GM21619 (cell line): ENCODE data around the gene NYAP2.
A peak's percentile ranks its signal among the peaks of the same experiment; 100 is the strongest.

Experiments used
- ATAC-seq: cut with Tn5 transposase; IDR thresholded peaks from one replicate; pipeline ENCODE4 v1.9.1; 2021; ENCODE audit not compliant: unreplicated experiment

The NYAP2 gene

DNA sequence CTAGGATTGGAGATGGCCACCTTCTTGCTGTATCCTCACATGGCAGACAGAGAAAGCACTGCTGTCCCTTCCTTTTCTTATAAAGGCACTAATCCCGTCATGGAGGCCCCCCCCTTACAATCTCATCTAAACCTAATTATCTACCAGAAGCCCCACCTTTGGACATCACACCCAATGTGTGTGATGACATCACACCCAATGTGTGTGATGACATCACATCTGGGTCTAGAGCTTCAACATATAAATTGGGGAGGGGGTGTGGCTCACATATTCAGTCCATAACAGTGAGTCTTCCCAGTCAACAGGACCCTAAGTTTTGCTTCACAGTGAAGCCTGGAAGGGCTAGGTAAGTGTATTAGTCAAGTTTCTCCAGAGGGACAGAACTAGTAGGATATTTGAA lies 213.1 kb downstream of the NYAP2 start:
- no peak for ATAC-seq

DNA sequence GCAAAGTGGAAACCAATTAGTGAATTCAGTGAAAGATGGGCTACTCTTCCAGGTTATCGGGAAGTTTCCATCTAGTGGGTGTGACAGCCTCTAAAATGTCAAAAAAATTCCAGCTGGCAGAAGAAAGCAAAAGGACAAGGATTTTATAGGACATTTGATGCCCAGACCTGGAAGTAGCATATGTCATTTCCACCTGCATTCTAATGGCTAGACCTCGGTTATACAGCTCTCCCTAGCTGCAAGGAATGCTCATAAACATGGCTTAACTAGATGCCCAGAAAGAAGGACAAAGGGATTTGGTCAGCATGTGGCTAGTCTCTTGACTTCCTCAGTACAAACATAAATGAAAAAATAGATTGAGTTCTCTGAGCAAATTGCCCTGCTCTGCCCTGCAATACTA lies 215.4 kb downstream of the NYAP2 start:
- no peak for ATAC-seq

DNA sequence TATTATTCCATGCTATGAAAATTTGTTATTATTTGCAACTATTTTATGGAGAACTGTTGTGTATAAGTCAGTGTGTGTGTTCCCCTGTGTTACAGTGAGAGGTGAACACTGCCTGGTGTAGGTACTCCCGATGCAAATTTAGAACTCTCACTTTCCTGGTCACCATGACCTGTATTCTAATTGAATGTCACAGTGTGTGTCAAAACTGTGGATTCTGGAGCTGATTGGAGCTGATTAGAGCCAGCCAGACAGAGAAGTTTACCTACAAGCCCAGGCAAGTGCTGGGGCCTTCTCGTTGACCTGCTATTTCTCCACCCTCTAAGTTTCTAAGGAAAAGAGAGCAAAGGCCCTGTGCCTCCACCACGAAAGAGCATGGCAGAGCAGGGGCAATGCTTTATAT lies 216.0 kb downstream of the NYAP2 start:
- no peak for ATAC-seq

- ATAC-seq, result no peak
Observed at GRCh38 chr2:225616372-225616771, 216.9 kb downstream of the NYAP2 start.

DNA sequence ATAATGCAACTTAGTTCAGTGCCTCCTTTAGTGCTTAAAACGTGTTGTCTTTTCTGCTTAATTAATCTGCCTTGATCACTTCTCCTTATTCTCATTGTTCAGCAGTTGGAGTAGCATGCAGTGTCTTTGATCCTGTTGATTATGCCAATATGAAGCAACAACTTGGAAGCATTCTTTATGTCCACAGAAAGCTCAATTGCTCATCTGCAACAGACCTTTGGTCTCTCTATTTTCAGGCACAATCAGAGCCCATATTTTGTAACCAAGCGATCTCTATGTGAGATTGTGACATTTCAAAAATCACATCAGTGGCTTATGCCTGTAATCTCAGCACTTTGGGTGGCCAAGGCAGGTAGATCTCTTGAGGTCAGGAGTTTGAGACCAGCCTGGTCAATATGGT lies 217.3 kb downstream of the NYAP2 start:
- no peak for ATAC-seq

- ATAC-seq, result no peak
Observed at GRCh38 chr2:225620227-225620626, 220.7 kb downstream of the NYAP2 start.

- ATAC-seq, result no peak
Observed at GRCh38 chr2:225630824-225631533, 231.5 kb downstream of the NYAP2 start.

DNA sequence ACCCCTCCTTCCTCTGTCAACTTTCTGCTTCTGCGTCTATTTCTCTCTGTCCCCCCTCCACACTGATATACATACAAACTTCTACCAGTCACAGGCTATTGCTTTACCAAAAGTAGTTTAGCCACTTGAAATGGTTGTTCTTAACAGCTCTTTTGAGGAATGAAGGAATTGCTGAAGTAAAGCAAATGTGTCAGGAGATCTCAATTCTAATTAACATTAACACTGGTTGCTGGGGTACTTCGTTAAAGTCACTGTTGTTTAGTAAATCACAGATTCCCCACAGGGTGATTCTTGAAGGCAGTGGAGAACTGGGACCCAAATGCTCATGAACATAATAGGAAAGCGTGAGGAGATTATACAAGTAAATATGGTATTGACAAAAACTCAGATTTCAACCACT lies 232.8 kb downstream of the NYAP2 start:
- no peak for ATAC-seq

GRCh38 chr2:225636558-225636957 lies 237.0 kb downstream of the NYAP2 start:
- no peak for ATAC-seq

DNA sequence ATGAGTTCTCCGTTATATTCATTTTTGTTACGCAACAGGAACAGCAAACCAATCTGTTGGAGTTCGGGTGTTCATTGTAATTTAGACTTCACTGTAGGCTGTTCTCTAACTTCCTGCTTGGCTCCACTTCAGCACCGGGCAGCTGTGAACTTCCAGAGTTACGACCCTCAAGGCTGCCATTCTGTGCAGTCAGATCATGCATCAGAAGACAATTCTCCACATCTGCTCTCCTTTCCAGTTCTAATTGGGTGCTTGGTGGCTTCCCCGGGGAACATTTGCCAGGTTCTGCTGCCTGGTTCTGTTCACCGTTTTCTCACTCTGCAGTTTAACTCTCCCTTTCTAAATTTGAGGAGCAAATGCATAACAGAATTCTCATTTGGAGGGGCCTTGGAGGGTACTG lies 237.7 kb downstream of the NYAP2 start:
- ATAC-seq, result no peak

DNA sequence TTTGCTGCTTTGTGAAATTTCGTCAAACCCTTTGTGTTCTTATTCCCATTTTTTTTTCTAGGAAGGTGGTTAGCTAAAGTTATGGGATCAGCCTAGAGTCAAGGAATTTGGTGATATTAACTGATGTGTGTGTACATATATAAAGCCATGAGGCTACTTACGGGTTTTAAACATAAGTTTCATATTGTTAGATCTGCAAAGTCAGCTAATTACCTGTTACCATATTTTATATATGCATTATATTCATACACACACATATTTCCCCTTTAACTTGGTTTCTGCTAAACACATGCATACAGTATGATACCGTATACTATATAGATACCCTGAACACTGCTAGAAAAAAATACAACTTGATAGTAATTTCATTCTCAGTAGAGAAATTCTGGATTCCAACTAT lies 241.0 kb downstream of the NYAP2 start:
- ATAC-seq, result no peak

- no peak for ATAC-seq
Observed at GRCh38 chr2:225649274-225649673, 249.8 kb downstream of the NYAP2 start.

- ATAC-seq, result no peak
Observed at GRCh38 chr2:225650041-225650440, 250.5 kb downstream of the NYAP2 start.

DNA sequence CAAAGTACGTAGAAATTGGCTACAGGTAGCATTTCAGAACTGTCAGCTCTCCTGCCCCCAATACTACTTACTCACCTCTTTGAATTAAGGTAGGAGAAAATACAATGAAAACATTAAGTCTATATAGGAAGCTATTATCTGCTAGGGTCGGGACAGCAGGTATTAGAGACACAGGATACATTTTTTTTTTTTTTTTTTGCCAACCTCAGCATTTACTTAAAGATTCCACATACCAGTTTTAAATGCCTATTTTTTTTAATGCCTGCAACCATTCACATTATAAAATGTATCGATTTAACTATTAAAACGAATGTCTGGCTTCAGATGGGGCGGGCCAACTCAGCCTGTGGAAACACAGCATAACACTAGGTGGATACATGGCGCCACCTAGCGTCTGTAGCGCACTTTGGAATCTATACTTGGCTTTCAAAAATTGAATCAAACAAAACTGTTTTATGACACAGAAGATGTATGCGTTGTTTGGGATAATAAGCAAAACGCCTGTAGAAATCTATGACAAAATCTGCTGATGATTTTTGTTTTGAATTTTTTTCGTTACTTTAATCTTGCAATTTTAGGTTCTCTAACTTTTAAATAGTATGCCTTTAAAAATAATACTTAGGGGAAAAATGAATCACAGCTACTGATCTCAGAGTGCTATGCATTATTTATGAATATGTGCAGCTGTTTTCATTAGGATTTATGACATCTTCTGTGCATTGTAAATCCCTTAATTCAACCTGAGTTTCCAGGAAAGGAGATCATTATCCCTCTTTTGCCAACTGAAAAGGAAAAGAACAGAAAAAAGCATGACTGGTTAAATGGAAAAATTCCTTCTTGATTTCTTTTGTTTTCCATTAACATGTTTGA lies 261.0 kb downstream of the NYAP2 start:
- peak; percentile 87 for ATAC-seq

GRCh38 chr2:225662101-225662500 lies 262.6 kb downstream of the NYAP2 start:
- ATAC-seq, result no peak

- no peak for ATAC-seq
Observed at GRCh38 chr2:225667445-225667844, 267.9 kb downstream of the NYAP2 start.

DNA sequence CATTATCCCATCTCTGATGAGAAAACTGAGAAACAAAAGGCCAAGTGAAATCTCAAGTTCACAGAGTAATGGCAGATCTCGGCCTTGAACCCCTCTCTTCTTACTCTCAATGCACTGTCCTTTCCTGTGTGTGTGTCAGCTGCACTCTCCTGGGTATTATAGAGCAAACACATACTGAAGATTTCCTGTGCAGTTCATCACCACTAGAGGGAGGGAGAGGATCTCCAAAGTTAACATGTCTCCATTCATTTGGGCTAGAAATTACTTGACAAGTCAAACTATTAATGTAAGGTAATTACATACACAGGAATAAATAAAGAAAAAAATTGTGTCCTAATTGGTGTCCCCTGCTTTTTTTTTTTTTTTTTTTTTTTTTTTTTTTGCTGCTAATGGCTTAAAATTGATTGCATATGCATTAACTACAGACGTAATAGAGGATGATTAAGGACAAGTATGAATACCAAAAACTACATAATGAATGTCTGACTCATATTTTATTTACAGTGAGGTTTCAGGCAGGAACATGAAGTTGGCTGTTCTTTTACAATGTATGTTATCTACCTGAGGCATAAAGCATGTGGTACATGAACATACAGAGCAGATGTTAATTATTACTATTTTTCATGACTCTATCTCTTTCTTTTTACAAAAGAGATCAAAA lies 269.2 kb downstream of the NYAP2 start:
- ATAC-seq, result peak; percentile 89

DNA sequence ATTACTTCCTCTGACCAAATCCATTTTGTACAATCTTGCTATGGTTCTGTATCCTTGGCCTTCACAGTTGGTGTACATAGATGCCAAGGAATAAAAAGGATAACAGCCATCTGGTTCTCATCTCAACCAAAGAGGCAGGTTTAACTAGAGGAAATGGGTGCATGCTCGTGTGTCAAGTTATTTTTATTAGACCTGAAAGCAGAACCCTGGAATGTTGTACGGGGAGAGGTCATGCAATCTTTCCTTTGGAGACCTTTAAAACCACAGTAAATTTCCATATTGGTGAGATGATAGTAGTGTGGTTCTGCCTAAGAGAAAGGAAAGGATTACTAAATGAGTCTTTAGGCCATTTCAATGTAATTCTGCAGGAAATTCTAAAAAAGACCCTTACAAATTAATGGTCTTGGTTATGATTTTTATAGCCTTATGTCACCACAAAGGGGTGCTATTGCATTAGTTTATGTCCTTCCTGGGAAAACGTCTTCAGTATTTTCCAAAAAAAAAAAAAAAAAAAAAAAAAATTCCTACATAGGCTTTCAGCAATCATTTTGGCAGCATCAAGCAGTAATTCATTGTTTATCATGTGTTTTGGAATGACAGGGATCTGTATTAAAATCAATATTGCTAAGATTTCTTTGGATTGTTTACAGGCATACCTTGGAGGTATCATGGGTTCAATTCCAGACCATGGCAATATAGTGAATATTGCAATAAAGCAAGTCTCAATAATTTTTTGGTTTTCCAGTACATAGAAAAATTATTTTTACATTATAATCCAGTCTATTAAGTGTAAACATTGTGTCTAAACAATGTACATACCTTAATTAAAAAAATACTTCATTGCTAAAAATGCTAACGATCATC lies 270.8 kb downstream of the NYAP2 start:
- ATAC-seq, result no peak

- no peak for ATAC-seq
Observed at GRCh38 chr2:225678792-225679191, 279.3 kb downstream of the NYAP2 start.

GRCh38 chr2:225683258-225683657 lies 283.7 kb downstream of the NYAP2 start:
- ATAC-seq, result no peak

DNA sequence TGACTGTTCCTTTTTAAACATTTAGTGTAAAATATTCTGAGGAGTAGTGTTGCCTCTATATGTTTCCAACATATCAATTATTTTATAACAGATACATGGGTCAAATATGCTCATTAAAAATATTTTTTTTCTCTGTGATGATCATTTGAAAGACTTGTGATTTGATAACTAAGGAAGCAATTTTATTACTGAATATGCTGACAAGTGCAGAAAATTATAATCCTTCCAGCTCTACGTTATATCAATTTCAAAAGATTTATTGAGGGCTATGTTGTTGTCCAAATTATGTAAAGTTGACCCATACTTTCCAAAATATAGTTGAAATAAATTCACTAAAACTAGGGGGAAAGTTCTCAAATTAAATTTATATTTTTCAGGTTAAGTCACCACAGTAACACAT lies 290.6 kb downstream of the NYAP2 start:
- ATAC-seq, result no peak
